ENCODE results near the gene TGFB1.

TGFB1 gene

GRCh38 chr19:41363371-41363752 is 9.6 kb upstream of the TGFB1 start:
- DNase-seq (ENCODE audit: low read depth) = no peak
- peak overlapping the region; percentile 81 for H3K4me3 ChIP-seq (ENCODE audit: control insufficient read depth, low read depth, low read length)
- no peak for TF ChIP-seq CTCF (IDR thresholded peaks at IDR 0.05; ENCODE audit: control insufficient read depth, insufficient read depth, low read depth, low read length, missing control alignments)

GRCh38 chr19:41362143-41362847 is 8.6 kb upstream of the TGFB1 start:
- no peak for TF ChIP-seq CTCF (IDR thresholded peaks at IDR 0.05; ENCODE audit: control insufficient read depth, insufficient read depth, low read depth, low read length, missing control alignments)
- H3K4me3 ChIP-seq (ENCODE audit: control insufficient read depth, low read depth, low read length) = no peak overlapping the region
- DNase-seq (ENCODE audit: low read depth) = no peak

- TF ChIP-seq CTCF (IDR thresholded peaks at IDR 0.05; ENCODE audit: control insufficient read depth, insufficient read depth, low read depth, low read length, missing control alignments) = no peak
- DNase-seq (ENCODE audit: low read depth) = no peak
- H3K4me3 ChIP-seq (ENCODE audit: control insufficient read depth, low read depth, low read length) = no peak overlapping the region
Observed at GRCh38 chr19:41359741-41360140, 6.0 kb upstream of the TGFB1 start.

GRCh38 chr19:41357746-41358145 is 4.0 kb upstream of the TGFB1 start:
- no peak overlapping the region for H3K4me3 ChIP-seq (ENCODE audit: control insufficient read depth, low read depth, low read length)
- no peak for DNase-seq (ENCODE audit: low read depth)
- TF ChIP-seq CTCF (IDR thresholded peaks at IDR 0.05; ENCODE audit: control insufficient read depth, insufficient read depth, low read depth, low read length, missing control alignments) = no peak

GRCh38 chr19:41356984-41357739 is 3.4 kb upstream of the TGFB1 start:
- TF ChIP-seq CTCF (IDR thresholded peaks at IDR 0.05; ENCODE audit: control insufficient read depth, insufficient read depth, low read depth, low read length, missing control alignments) = no peak
- no peak overlapping the region for H3K4me3 ChIP-seq (ENCODE audit: control insufficient read depth, low read depth, low read length)

GRCh38 chr19:41355802-41356201 is 2.1 kb upstream of the TGFB1 start:
- DNase-seq (ENCODE audit: low read depth) = no peak
- no peak for TF ChIP-seq CTCF (IDR thresholded peaks at IDR 0.05; ENCODE audit: control insufficient read depth, insufficient read depth, low read depth, low read length, missing control alignments)
- H3K4me3 ChIP-seq (ENCODE audit: control insufficient read depth, low read depth, low read length) = no peak overlapping the region

More at GRCh38 chr19:41356984-41357739, 3.4 kb upstream of the TGFB1 start:
- DNase-seq (ENCODE audit: low read depth) = no peak

All from AG09309 (cell line).